ENCODE results near the gene CACNA1C. TPM values are rescaled to one million over a fixed set of nuclear protein-coding genes. Genes with fewer than 3 reads are reported as not detected.

The CACNA1C gene
- total RNA-seq, result 1 to 10 TPM; 1.4 to 3.7 (median 2.2) TPM

GRCh38 chr12:2052826-2053678 lies at the start of gene CACNA1C:
Gene CACNA1C (plus strand): TSS chr12:2052987. CDS start chr12:2053563, 576 bp downstream.
- TF ChIP-seq EP300 (IDR thresholded peaks at IDR 0.05), result no peak
- TF ChIP-seq POLR2A (IDR thresholded peaks at IDR 0.05), result no peak
- TF ChIP-seq CTCF (IDR thresholded peaks at IDR 0.05), result peak in 1 of 2 donors; percentile 53
- no peak for TF ChIP-seq POLR2AphosphoS5 (IDR thresholded peaks at IDR 0.05)
- Histone ChIP-seq H3K4me3 (peak within 1 kb of the TSS; percentile 62), H3K9me3 (no peaks in the 10 kb centered on the region), H3K27ac (peak within 1 kb of the TSS; percentile 64), H3K27me3 (peaks cover 58% of the 10 kb centered on the region), H3K36me3 (no peaks in the 10 kb centered on the region), H3K4me1 (peaks cover 24% of the 10 kb centered on the region)
- no peak for DNase-seq (ENCODE audit: low spot score in 2 of 2)
- WGBS, result 0% methylated on average over 12 of the region's 90 CpGs

- H3K4me3 ChIP-seq, result peak overlapping the region; percentile 87
- no peak for DNase-seq (ENCODE audit: low spot score in 2 of 2)
- WGBS, result under 1% methylated on average over 13 of the region's 13 CpGs
- no peak for TF ChIP-seq POLR2AphosphoS5 (IDR thresholded peaks at IDR 0.05)
- no peak for TF ChIP-seq CTCF (IDR thresholded peaks at IDR 0.05)
- no peak for TF ChIP-seq POLR2A (IDR thresholded peaks at IDR 0.05)
- TF ChIP-seq EP300 (IDR thresholded peaks at IDR 0.05), result no peak
- H3K9me3 ChIP-seq, result no peaks in the 10 kb centered on the region
- no peaks in the 10 kb centered on the region for H3K27me3 ChIP-seq
- peak overlapping the region; percentile 94 for H3K27ac ChIP-seq
- H3K4me1 ChIP-seq, result peaks cover 23% of the 10 kb centered on the region
- no peaks in the 10 kb centered on the region for H3K36me3 ChIP-seq
Measured at GRCh38 chr12:2003676-2004112, 49.1 kb upstream of the CACNA1C start.

GRCh38 chr12:2004113-2004929 lies 48.5 kb upstream of the CACNA1C start, which contains the start of gene DCP1B:
Gene DCP1B (minus strand): TSS chr12:2004457. CDS start chr12:2004431, 26 bp downstream.
- Histone ChIP-seq H3K4me1 (peaks cover 23% of the 10 kb centered on the region), H3K9me3 (no peaks in the 10 kb centered on the region), H3K27ac (peak within 1 kb of the TSS; percentile 94), H3K27me3 (no peaks in the 10 kb centered on the region), H3K4me3 (peak within 1 kb of the TSS; percentile 87), H3K36me3 (no peaks in the 10 kb centered on the region)
- WGBS, result 3% methylated on average over 41 of the region's 55 CpGs
- peak; percentile 96 to 97 for DNase-seq (ENCODE audit: low spot score in 2 of 2)
- peak in 1 of 2 donors; percentile 46 for TF ChIP-seq POLR2A (IDR thresholded peaks at IDR 0.05)
- no peak for TF ChIP-seq CTCF (IDR thresholded peaks at IDR 0.05)
- no peak for TF ChIP-seq EP300 (IDR thresholded peaks at IDR 0.05)
- peak in 2 of 3 donors; percentile 78 to 88 for TF ChIP-seq POLR2AphosphoS5 (IDR thresholded peaks at IDR 0.05)

- TF ChIP-seq POLR2A (IDR thresholded peaks at IDR 0.05) (no peak), CTCF (IDR thresholded peaks at IDR 0.05) (no peak), EP300 (IDR thresholded peaks at IDR 0.05) (no peak), POLR2AphosphoS5 (IDR thresholded peaks at IDR 0.05) (no peak)
Measured at GRCh38 chr12:2008677-2009076, 44.1 kb upstream of the CACNA1C start.

More at GRCh38 chr12:2008677-2009076, 44.1 kb upstream of the CACNA1C start:
- Histone ChIP-seq H3K36me3 (no peaks in the 10 kb centered on the region), H3K9me3 (no peaks in the 10 kb centered on the region), H3K27ac (no peak overlapping the region), H3K4me3 (no peak overlapping the region), H3K27me3 (no peaks in the 10 kb centered on the region), H3K4me1 (peaks cover 6% of the 10 kb centered on the region)
- WGBS, result 92% methylated on average over 5 of the region's 5 CpGs
- DNase-seq (ENCODE audit: low spot score in 2 of 2), result no peak

Measured in suprapubic skin (tissue), 4 donors.